NCI-H2081 (cell line): Measurements from ENCODE around the gene TMOD3.
"Not testable (repeated sequence)": the region's sequence is repeated elsewhere in the genome, so short reads cannot be mapped to it uniquely, and the experiment has no call there.

Source experiments
- DNase-seq, 2 experiments: peaks; one replicate each; lab custom pipeline; 2025; lab: John Stamatoyannopoulos, UW

Gene TMOD3

DNA sequence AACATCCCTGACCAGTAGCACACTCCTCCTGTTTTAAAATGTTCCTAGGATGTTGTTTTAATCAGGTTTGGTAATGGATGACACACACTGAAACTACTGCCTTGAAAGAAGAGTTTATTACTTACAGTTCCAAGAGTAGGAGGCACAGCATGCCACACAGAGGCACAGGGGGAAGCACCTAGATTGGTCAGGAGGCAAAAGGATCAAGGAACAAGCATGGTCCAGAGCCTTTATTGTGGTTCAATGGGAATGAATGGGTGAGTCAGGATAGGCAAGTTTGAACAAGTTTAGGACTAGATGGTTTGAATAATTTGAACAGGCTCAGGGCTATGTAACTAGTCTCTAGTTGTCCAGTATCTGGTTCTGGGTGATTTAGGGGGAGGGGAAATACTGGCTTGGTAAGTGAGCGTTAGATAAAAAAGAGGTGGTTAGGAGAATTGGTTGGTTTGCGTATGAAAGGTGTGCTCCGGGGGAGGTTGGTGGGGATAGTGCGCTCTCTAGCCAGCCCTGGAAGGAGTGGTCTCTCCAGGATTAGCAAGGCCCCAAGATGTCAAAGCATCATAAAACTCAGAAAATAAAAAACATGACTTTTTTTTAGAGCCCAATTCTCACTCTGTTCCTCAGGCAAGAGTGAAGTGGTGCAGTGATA is 35.1 kb downstream of the TMOD3 start:
- no peak for DNase-seq

GRCh38 chr15:51865317-51865716 is 35.9 kb downstream of the TMOD3 start:
- no peak for DNase-seq

- no peak for DNase-seq
These were observed 36.7 kb downstream of the TMOD3 start for GRCh38 chr15:51866161-51866560.

DNA sequence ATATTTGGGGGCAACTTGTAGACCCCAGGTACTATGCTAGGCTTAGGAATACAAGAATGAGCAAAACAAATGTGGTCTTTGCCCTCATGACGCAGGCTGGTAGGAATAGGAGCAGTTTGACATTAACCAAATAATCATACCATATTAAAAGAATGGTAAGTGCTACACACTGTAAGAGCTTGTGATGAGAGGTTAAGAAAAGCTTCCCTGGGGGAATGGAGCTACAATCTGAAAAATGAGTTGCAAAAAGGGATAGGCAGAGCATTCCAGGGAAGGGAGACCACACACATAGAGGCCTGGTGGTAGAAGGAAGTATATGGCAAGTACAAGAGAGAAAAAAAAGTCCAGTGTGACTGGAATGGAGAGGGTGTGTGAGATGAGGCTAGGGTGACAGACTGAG is 37.3 kb downstream of the TMOD3 start:
- DNase-seq: no peak

- DNase-seq: no peak
These were observed 39.6 kb downstream of the TMOD3 start for GRCh38 chr15:51869060-51869421.

GRCh38 chr15:51870774-51871173 is 41.3 kb downstream of the TMOD3 start:
- no peak for DNase-seq

DNA sequence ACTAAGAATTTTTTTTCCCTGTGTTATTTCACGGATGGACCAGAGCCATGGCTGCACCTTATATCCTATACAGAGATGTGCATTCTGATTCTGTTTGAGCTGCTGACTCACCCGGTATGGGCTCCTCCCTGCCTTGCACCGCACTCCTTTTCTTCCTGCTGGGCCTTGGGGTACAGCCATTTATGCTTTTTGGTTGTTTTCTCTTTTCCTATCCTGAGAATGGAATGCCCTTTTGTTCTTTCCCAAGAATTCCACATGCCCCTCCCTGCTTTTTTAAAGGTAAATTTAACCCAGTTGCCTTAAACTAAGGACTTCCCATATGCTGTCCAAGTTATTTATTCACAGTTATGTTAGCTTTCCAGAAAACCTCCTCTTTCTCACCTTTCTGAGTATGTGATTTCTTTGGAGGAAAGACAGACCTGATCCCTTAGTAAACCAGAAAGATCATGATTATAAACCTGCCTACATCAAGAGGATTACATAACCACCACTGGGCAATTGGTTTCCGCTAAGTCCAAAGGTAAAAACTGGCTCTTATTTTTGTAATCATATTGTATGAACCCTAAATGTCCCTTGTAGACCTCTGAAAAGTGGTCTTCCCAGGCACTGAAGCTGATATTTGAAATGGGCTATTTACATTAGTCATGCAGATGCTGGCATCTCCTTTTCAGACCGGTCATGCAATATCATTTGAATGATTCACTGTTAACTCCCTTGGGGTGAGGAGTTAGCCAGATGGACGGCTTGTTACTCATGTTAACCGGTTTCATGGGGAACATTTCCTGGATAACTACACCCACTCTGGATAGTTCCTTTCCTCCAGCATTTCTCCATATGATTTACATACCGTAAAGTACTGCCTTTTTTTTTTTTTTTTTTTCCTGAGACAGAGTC is 45.5 kb downstream of the TMOD3 start:
- no peak for DNase-seq

DNA sequence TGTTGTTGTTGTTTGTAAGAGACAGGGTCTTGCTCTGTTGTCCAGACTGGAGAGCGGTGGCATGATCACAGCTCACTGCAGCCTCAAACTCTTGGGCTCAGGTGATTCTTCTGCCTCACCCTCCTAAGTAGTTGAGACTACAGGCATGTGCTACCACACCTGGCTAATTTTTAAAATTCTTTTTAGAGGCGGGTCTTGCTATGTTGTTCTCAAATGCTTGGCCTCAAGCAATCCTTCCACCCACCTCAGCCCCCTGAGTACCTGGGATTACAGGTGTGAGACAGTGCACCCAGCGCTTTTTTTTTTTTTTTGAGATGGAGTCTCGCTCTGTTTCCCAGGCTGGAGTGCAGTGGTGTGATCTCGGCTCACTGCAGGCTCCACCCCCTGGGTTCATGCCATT is 46.7 kb downstream of the TMOD3 start:
- DNase-seq: no peak

GRCh38 chr15:51878446-51879386 is 49.3 kb downstream of the TMOD3 start:
- DNase-seq: no peak

- DNase-seq: no peak
These were observed 50.1 kb downstream of the TMOD3 start for GRCh38 chr15:51879555-51879954.

DNA sequence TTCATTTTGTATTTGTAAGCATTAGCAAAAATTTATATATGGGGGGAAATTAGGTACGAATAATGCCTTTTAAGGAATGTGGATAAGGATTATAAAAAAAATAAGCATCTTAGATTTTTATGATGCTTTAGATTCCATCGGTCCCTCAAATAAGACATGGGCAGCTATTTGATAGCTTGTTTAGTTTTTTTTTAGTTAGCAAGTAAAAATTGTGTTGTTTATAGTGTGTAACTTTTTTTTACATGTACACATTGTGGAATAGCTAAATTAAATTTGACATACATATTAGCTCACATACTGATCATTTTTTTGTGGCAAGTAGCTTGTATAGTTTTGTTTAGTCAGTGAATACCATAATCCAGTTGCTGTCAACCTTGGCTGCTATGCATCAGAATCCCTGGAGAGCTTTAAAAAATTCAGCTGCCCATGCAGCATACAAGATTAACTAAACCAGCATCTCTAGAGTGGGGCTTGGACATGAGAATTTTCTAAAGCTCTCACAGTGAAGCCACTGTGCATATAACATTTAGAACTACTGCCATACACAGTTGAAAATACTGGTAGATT is 53.9 kb downstream of the TMOD3 start:
- DNase-seq: no peak

GRCh38 chr15:51884041-51884440 is 54.6 kb downstream of the TMOD3 start:
- DNase-seq: no peak

GRCh38 chr15:51884517-51885236 is 55.2 kb downstream of the TMOD3 start:
- DNase-seq: no peak

GRCh38 chr15:51885758-51886157 is 56.3 kb downstream of the TMOD3 start:
- not testable (repeated sequence) for DNase-seq

DNA sequence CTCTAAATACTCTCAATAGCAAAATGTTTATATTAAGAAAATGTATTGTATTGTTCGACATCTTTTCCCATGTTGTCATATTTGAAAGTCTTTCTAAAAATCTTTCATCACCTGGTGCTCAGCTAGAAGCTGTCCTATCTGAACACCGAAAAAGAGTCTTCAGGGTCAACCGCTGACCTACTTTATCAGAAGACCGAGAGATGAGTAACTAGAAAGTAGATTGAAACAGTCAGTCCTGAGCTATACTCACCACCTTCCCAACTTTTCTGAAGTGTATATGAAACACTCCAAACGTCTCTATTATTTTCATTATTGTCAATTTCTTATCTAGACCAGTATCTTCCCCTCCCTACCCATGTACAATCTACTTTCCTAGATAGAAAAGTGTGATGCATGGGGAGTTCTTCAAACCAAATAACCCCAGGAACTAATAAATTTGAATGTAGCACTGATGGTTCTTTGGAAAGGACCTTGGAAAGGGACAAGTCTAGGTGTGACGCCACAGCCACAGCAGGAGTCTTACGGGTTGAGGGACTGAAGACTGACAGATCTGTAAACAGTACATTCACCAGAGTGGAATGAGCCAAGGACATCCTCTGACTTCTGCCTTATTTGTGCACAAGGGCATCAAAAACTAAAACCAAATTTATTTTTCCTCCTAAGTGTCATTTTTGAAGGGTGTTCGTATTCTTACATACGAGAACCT is 58.6 kb downstream of the TMOD3 start:
- DNase-seq: no peak

- DNase-seq: peak in 1 of 2 experiments; percentile 22
These were observed 59.2 kb downstream of the TMOD3 start for GRCh38 chr15:51888593-51889195.

GRCh38 chr15:51889486-51889885 is 60.0 kb downstream of the TMOD3 start:
- no peak for DNase-seq

DNA sequence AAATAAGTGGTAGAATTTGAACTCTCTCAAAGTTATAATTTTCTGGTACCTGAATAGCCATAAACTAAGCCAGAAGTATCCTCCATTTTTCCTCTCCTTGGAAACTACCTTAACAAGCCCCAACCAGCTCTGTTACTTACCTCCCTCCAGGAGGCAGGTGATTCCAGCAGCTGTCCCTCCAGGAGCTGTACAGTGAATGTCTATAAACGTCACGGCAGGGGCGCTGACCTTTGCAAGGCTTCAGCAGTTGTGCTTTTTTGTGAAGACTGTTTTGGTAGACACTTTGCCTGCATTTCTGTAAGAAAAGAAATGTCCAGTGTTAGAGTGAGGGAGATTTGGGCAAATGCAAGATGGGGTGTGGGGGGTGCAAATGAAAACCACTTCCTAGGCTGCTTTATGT is 75.0 kb downstream of the TMOD3 start:
- DNase-seq: no peak

- no peak for DNase-seq
These were observed 75.5 kb downstream of the TMOD3 start for GRCh38 chr15:51904931-51905330.

DNA sequence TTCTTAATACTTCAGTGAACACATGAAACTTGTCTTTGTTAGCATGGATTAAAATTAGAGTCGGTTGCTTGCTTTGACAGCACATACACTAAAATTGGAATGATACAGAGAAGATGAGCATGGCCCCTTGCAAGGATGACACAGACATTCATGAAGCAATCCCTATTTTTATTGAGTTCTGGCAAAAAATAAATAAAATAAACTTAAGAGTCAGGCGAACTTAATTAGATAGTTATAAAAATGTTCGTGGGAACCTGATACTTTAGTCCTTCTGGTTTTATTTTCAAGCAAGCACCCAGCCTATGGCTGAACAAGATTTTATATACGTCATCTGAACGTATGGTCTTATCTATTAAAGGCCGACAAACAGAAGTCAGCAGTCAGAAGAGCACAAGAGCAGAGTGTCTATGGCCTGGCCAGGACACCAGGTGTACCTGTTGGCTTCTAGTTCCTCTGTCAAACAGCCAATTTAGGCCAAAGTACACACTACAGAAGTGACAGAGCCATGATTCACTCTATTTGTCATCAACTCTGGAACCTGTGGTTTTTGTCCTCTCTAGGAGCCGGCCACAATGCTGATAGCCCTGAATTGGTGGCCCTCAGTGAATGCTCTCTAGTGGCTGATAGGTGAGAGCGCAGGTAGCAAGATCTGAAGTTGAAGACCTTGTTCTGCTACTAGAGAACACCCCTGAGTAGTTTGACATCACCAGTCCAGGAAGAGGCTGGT is 77.8 kb downstream of the TMOD3 start:
- peak; percentile 43 to 70 for DNase-seq
